Hepatocyte (in vitro differentiated cells): ENCODE data around the gene KIF5C.

Experiments
- CTCF ChIP-seq: fragments of 200-600 bp; sonication (generic); IDR thresholded peaks from 2 replicates; pipeline ENCODE4 v1.5.1; 2016; ENCODE audit warnings: antibody characterized with exemption, mild to moderate bottlenecking; ENCODE audit not compliant: poor library complexity
- EZH2 ChIP-seq: fragments of 200-600 bp; sonication (generic); IDR thresholded peaks from 2 replicates; pipeline ENCODE4 v1.6.1; 2016; ENCODE audit warnings: antibody characterized with exemption, mild to moderate bottlenecking, borderline replicate concordance

- TF ChIP-seq CTCF (no peak), EZH2 (no peak)
Observed at GRCh38 chr2:149006883-149007543, 132.0 kb downstream of the KIF5C start.
